ENCODE results near the gene MYO5B.

Gene MYO5B

DNA sequence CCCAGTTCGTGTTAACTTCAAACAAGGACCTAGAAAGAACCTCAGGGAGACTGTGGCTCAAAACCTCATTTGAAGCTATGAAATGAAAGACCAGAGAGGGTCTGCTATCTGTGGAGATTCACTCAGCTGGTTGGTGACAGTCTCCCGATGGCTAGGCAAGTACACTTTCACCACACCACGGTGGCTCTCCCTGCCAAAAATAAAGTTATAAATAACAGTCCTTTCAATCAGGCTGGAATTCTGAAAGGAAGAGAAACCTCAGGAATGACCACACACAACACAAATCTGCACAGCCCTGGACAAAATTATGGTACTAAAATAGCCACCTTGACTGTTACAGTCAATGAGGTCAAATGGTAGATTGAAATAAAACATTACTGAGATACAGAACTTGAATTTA lies 221.4 kb downstream of the MYO5B start:
- Mint-ChIP-seq H3K4me3 (no peak overlapping the region), H3K4me1 (no peaks in the 10 kb centered on the region), H3K27me3 (peaks cover 30% of the 10 kb centered on the region), H3K36me3 (ENCODE audit: insufficient read depth) (no peaks in the 10 kb centered on the region), H3K9me3 (no peaks in the 10 kb centered on the region), H3K27ac (ENCODE audit: low read depth) (no peak overlapping the region)
- ATAC-seq (replicated peaks; ENCODE audit: extremely low read depth, poor library complexity, severe bottlenecking) (no peak), DNase-seq (ENCODE audit: low spot score in 2 of 2) (no peak)

DNA sequence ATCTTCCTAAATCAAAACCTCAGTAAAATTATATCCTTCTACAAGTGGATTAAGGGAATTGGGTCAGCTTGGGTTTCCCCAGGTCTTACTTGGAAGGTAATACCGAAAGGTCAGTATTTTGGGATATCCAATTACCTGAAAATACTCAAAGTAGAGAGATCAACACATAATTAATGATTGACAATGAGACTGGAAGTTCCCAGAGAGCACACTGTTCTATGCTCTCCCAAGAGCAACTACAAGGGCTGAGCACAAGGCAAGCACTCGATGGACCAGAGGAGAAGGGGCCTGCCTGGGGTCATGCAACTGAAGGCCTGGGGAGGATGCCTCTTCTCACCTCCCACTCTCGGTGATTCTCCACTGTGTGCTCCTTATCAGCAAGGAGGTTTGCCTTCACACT lies 222.4 kb downstream of the MYO5B start:
- H3K36me3 Mint-ChIP-seq (ENCODE audit: insufficient read depth) = no peaks in the 10 kb centered on the region
- DNase-seq (ENCODE audit: low spot score in 2 of 2) (no peak), ATAC-seq (replicated peaks; ENCODE audit: extremely low read depth, poor library complexity, severe bottlenecking) (no peak)
- no peaks in the 10 kb centered on the region for H3K9me3 Mint-ChIP-seq
- no peak overlapping the region for H3K27ac Mint-ChIP-seq (ENCODE audit: low read depth)
- no peak overlapping the region for H3K4me3 Mint-ChIP-seq
- peaks cover 26% of the 10 kb centered on the region for H3K27me3 Mint-ChIP-seq
- no peaks in the 10 kb centered on the region for H3K4me1 Mint-ChIP-seq

DNA sequence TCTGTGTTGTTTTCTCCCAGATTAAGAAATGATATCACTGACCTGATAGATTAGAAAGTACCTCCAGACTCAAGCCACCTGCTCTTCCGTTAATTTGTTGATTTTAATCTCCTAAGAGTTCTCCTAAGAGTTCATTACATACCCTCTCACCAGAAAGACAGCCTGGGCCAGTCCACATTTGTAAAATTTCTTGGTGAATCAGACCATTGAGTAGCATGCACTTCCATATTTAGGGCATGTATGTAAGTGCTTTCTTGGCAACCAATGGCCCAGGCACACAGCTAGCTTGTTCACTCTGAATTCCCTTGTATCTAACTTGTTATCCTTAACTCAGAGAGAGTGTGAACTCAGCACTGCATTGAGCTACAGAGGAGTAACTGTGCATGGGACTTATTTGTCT lies 223.5 kb downstream of the MYO5B start:
- no peaks in the 10 kb centered on the region for H3K36me3 Mint-ChIP-seq (ENCODE audit: insufficient read depth)
- peaks cover 26% of the 10 kb centered on the region for H3K27me3 Mint-ChIP-seq
- no peaks in the 10 kb centered on the region for H3K4me1 Mint-ChIP-seq
- ATAC-seq (replicated peaks; ENCODE audit: extremely low read depth, poor library complexity, severe bottlenecking) (no peak), DNase-seq (ENCODE audit: low spot score in 2 of 2) (no peak)
- H3K9me3 Mint-ChIP-seq = no peaks in the 10 kb centered on the region
- no peak overlapping the region for H3K27ac Mint-ChIP-seq (ENCODE audit: low read depth)
- no peak overlapping the region for H3K4me3 Mint-ChIP-seq

DNA sequence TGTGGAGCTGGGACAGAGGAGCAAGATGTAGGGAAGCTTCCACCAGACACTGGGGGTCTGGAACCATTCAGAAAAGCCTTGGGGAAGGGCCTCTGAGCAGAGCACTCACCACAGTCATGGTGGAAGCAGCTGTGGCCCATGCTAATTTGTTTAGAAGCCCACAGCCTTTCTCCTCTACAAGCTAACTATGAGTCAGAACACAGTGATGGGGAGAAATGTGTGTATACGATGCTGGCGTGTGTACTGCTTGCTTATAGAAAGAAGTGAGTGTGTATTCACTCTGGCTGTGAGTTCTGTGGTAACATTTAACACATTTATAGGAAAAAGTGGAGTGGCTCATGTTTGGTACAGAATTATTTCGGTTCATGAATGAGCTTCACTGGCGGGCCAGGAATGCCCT lies 224.6 kb downstream of the MYO5B start:
- DNase-seq (ENCODE audit: low spot score in 2 of 2) = no peak
- Mint-ChIP-seq H3K36me3 (ENCODE audit: insufficient read depth) (no peaks in the 10 kb centered on the region), H3K4me1 (no peaks in the 10 kb centered on the region), H3K9me3 (no peaks in the 10 kb centered on the region), H3K27ac (ENCODE audit: low read depth) (no peak overlapping the region), H3K27me3 (peaks cover 26% of the 10 kb centered on the region), H3K4me3 (no peak overlapping the region)
- no peak for ATAC-seq (replicated peaks; ENCODE audit: extremely low read depth, poor library complexity, severe bottlenecking)

DNA sequence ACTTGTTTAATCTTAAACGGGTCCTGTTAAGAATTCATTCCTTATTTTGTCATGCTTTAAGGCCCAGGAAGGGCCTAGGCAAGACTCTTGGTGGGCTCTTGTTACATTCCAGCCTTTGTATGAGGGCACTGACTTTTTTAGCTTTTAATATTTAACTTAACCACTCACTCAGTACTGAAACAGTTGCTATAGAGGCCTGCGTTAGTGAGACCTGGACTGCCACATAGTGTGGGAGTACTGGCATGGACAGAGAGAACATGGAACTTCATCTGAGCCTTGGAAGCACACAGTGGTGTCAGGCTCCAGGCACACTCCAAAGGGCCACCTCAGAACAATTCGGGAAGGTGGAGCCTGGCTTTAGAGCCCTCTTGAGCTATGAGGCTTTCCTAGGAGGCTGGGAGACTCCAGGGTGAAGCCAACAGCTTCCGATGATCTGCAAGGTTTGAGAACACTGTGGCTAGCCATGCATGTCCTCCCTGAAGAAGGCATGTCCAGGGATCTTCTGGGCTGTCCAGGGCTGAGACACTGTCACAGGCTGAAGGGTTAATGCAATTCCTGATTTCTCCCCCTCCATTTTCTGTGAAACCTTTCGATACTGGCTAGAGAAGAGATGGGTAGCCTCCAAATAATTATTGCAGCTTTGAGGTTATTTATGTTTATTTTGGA lies 226.2 kb downstream of the MYO5B start:
- peaks cover 31% of the 10 kb centered on the region for H3K27me3 Mint-ChIP-seq
- no peak overlapping the region for H3K4me3 Mint-ChIP-seq
- no peaks in the 10 kb centered on the region for H3K36me3 Mint-ChIP-seq (ENCODE audit: insufficient read depth)
- H3K4me1 Mint-ChIP-seq = no peaks in the 10 kb centered on the region
- ATAC-seq (replicated peaks; ENCODE audit: extremely low read depth, poor library complexity, severe bottlenecking) (no peak), DNase-seq (ENCODE audit: low spot score in 2 of 2) (no peak)
- H3K9me3 Mint-ChIP-seq = no peaks in the 10 kb centered on the region
- no peak overlapping the region for H3K27ac Mint-ChIP-seq (ENCODE audit: low read depth)

DNA sequence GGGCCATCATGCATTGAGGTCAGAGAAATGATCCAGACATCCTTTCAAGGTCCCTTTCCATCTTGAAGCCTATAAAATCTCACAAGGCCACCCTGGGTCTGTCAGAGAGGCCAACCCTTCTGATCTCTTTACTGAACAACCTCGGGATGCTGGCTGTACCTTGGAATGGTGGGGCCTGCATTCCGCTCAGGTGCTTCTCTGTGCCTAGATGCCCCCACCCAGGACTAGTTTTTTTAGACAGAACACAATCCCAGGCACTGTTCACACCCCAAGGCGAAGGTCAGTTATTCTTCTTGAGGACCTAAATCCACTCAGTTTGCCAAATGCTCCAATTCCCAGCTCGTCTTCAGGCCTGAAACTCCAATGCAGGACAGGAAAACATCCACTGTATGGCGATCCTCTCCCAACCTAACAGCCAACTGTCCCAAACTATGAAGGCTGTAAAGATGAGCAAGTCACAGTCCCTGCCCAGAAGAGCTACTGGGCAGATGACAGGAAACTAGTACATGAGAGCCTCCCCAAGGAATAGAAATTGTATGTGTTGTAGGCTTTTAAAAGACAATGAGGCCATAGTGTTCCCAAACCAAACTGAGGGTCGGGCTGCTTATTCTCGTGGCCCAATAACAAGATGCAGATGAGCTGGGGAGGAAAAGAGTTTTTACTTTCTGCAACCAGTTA lies 227.2 kb downstream of the MYO5B start:
- H3K36me3 Mint-ChIP-seq (ENCODE audit: insufficient read depth) = no peaks in the 10 kb centered on the region
- ATAC-seq (replicated peaks; ENCODE audit: extremely low read depth, poor library complexity, severe bottlenecking) = no peak

DNA sequence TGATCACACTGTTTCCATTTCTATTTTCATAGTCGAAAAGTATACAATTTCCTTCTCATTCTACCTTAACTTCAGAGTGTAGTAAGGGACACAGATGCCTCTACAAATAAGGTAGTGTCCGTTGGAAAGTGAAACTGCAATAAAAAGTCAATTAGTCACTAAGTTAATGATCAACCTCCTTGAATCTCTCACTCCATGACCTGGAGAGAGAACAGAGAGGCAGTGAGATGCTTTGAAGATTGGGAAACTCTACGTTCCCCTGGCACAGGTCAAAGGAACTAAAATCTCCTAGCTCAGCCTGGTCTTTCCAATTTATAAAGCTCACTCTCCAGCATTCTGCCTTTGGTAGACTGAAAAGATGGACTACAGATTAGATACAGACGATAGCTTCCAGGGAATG lies 227.8 kb downstream of the MYO5B start:
- Mint-ChIP-seq H3K27ac (ENCODE audit: low read depth) (no peak overlapping the region), H3K9me3 (no peaks in the 10 kb centered on the region), H3K4me1 (no peaks in the 10 kb centered on the region), H3K36me3 (ENCODE audit: insufficient read depth) (no peaks in the 10 kb centered on the region), H3K4me3 (no peak overlapping the region), H3K27me3 (peaks cover 43% of the 10 kb centered on the region)
- DNase-seq (ENCODE audit: low spot score in 2 of 2) (no peak), ATAC-seq (replicated peaks; ENCODE audit: extremely low read depth, poor library complexity, severe bottlenecking) (no peak)

More for the DNA sequence above, 227.2 kb downstream of the MYO5B start:
- Mint-ChIP-seq H3K9me3 (no peaks in the 10 kb centered on the region), H3K4me1 (no peaks in the 10 kb centered on the region), H3K4me3 (no peak overlapping the region), H3K27me3 (peaks cover 41% of the 10 kb centered on the region), H3K27ac (ENCODE audit: low read depth) (no peak overlapping the region)
- no peak for DNase-seq (ENCODE audit: low spot score in 2 of 2)

DNA sequence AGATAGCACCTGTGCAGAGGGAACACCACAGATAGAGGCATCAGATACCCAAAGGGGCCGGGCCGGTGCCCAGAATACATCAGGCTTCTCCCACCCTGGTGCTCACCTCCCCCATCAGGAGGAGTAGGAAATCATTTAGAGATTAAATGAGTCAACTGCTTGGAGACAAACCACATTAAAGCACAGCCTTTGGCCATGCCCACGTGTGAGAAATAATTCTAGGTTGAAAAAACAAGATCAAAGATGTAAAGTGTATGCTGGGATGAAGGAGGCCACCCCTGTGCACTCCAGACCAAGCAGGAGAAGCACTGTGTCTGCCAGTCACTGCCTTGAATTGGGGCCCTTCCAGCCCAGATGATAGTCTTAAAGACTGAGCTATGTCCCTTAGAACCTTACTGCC lies 228.9 kb downstream of the MYO5B start:
- Mint-ChIP-seq H3K27ac (ENCODE audit: low read depth) (no peak overlapping the region), H3K4me1 (no peaks in the 10 kb centered on the region), H3K4me3 (no peak overlapping the region), H3K9me3 (no peaks in the 10 kb centered on the region), H3K27me3 (peaks cover 43% of the 10 kb centered on the region), H3K36me3 (ENCODE audit: insufficient read depth) (no peaks in the 10 kb centered on the region)
- no peak for ATAC-seq (replicated peaks; ENCODE audit: extremely low read depth, poor library complexity, severe bottlenecking)
- no peak for DNase-seq (ENCODE audit: low spot score in 2 of 2)

DNA sequence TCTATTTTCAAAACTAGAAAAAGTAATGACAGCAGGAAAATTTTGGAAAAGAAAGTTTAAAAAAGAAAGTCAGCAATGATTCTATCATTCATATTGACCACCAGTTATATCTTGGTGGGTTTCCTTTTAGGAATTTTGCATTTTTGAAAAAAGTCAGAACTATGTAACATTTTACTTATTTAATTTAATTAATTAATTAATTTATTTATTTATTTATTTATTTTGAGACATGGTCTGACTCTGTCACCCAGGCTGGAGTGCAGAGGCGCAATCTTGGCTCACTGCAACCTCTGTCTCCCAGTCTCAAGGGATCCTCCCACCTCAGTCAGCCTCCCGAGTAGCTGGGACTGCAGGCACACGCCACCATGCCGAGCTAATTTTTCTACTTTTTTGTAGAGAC lies 231.7 kb downstream of the MYO5B start:
- Mint-ChIP-seq H3K27me3 (peaks cover 68% of the 10 kb centered on the region), H3K36me3 (ENCODE audit: insufficient read depth) (peaks cover 2% of the 10 kb centered on the region), H3K4me1 (peaks cover 17% of the 10 kb centered on the region), H3K9me3 (no peaks in the 10 kb centered on the region), H3K4me3 (no peak overlapping the region), H3K27ac (ENCODE audit: low read depth) (no peak overlapping the region)
- DNase-seq (ENCODE audit: low spot score in 2 of 2) (no peak), ATAC-seq (replicated peaks; ENCODE audit: extremely low read depth, poor library complexity, severe bottlenecking) (no peak)

DNA sequence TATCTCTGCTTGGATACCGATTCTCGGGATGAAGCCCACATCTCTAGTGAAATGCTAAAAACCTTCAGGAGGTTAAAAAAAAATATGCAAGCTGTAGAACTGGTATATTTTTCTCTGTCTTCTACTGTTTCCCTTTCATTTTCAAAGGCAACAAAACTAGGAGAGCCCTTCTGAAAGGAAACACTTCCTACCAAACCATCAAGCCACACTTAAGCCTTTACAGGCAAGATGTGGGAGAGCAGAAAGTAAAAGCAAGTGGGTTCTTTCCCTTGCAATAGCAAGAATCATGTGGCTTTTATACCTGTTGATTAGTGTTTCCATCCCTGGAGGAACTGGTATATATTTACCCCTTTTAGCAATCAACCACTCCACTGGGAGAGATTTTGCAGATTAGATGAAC lies 233.7 kb downstream of the MYO5B start:
- ATAC-seq (replicated peaks; ENCODE audit: extremely low read depth, poor library complexity, severe bottlenecking) (no peak), DNase-seq (ENCODE audit: low spot score in 2 of 2) (no peak)
- Mint-ChIP-seq H3K27ac (ENCODE audit: low read depth) (no peak overlapping the region), H3K36me3 (ENCODE audit: insufficient read depth) (peaks cover 2% of the 10 kb centered on the region), H3K4me3 (no peak overlapping the region), H3K4me1 (peaks cover 26% of the 10 kb centered on the region), H3K27me3 (peaks cover 78% of the 10 kb centered on the region), H3K9me3 (no peaks in the 10 kb centered on the region)

DNA sequence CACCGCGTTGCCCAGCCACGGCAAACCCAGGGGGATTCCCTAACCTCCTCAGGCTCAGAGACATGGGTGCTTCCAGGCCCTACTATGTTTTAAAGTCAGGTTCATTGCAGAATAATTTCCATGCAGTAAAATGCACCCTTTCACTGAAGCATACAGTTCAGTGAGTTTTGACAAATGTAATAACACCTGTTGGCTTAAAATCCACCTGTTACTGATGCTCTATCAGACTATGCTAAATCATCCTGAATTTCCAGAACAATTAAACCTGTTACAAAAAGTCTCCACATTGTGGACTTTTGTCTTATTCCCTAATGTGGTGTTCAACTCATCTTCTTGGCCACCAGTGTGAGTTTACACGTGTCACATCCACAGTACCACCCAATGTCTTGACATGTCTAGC lies 234.6 kb downstream of the MYO5B start:
- H3K27ac Mint-ChIP-seq (ENCODE audit: low read depth) = no peak overlapping the region
- H3K27me3 Mint-ChIP-seq = peaks cover 85% of the 10 kb centered on the region

DNA sequence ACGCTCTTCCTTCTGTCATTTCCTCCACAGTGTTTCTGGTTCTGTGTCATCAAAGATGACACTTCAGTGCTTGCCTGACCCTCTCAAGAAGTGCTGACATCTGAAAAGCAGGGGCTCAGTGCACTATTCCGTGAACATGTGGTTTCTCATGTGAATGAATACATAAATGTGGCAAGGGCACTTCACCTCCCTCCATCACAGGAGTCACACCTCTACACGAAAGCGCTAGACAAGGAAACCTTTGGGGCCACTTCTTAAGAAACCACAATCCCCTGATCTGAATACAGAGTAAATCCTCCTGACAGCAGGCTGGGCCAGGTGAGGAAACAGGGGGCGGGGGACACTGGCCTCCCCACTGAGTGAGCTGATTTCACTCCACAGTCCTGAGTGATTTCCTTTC lies 235.8 kb downstream of the MYO5B start:
- Mint-ChIP-seq H3K27ac (ENCODE audit: low read depth) (peak overlapping the region; percentile 56), H3K4me1 (peaks cover 26% of the 10 kb centered on the region), H3K4me3 (no peak overlapping the region), H3K9me3 (no peaks in the 10 kb centered on the region), H3K27me3 (peaks cover 87% of the 10 kb centered on the region), H3K36me3 (ENCODE audit: insufficient read depth) (peaks cover 2% of the 10 kb centered on the region)
- DNase-seq (ENCODE audit: low spot score in 2 of 2) (peak in 1 of 2 donors; percentile 33), ATAC-seq (replicated peaks; ENCODE audit: extremely low read depth, poor library complexity, severe bottlenecking) (peak; percentile 85)

More for the DNA sequence above, 234.6 kb downstream of the MYO5B start:
- no peak for ATAC-seq (replicated peaks; ENCODE audit: extremely low read depth, poor library complexity, severe bottlenecking)
- Mint-ChIP-seq H3K4me3 (no peak overlapping the region), H3K4me1 (peaks cover 26% of the 10 kb centered on the region), H3K9me3 (no peaks in the 10 kb centered on the region), H3K36me3 (ENCODE audit: insufficient read depth) (peaks cover 2% of the 10 kb centered on the region)
- no peak for DNase-seq (ENCODE audit: low spot score in 2 of 2)

DNA sequence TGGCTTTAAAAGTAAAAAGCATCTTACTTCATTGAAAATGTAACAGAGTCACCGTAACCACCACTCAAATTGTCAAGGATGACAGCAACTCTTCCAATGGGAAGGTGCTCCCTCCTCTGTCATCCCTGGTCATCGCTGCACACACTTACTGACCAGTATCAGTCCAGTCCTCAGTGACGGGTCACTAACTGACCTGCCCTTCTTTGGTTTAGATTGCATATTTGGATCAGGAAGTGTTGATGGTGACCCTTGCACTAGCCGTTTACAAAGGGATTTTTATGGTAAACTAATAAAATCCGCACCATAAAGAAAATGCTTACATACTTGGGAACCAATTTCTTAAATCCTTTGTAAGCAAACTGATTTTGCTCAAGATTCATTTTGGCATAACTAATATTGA lies 239.7 kb downstream of the MYO5B start:
- ATAC-seq (replicated peaks; ENCODE audit: extremely low read depth, poor library complexity, severe bottlenecking) (no peak), DNase-seq (ENCODE audit: low spot score in 2 of 2) (no peak)
- no peak overlapping the region for H3K4me3 Mint-ChIP-seq
- H3K27me3 Mint-ChIP-seq = peaks cover 75% of the 10 kb centered on the region
- H3K27ac Mint-ChIP-seq (ENCODE audit: low read depth) = no peak overlapping the region
- peaks cover 28% of the 10 kb centered on the region for H3K4me1 Mint-ChIP-seq
- H3K36me3 Mint-ChIP-seq (ENCODE audit: insufficient read depth) = peaks cover 2% of the 10 kb centered on the region
- H3K9me3 Mint-ChIP-seq = no peaks in the 10 kb centered on the region
